NCI-H128 (cell line): Measurements from ENCODE around the gene S100A13.

Experiments
- DNase-seq: peaks from one replicate; lab custom pipeline; 2025; ENCODE audit not compliant: unreplicated experiment; lab: John Stamatoyannopoulos, UW

S100A13 gene

GRCh38 chr1:153572569-153573015, 54.7 kb downstream of the S100A13 start:
- DNase-seq = peak; percentile 46

- no peak for DNase-seq
Measured at GRCh38 chr1:153571706-153572105, 55.6 kb downstream of the S100A13 start.

GRCh38 chr1:153570874-153571273, 56.4 kb downstream of the S100A13 start:
- no peak for DNase-seq

GRCh38 chr1:153569465-153569864, 57.8 kb downstream of the S100A13 start:
- DNase-seq = no peak
